C4-2B (cell line): ENCODE data around the gene HOXD1.

ENCODE experiments used
- H3K27ac ChIP-seq: fragments of 450-650 bp; 2 replicates; pipeline ENCODE4 v1.5.1; 2017
- ZFX ChIP-seq: fragments of 450-650 bp; IDR thresholded peaks from 2 replicates; pipeline ENCODE4 v1.6.1; 2017
- TF ChIP-seq, protein P1 (sequence below): fragments of 450-650 bp; conservative IDR thresholded peaks from 2 replicates; pipeline ENCODE4 v1.5.1; 2017; ENCODE audit warnings: mild to moderate bottlenecking

HOXD1 gene

GRCh38 chr2:176187200-176187898 lies 1.1 kb upstream of the HOXD1 start:
- no peak overlapping the region for H3K27ac ChIP-seq
- TF ChIP-seq, protein P1, sequence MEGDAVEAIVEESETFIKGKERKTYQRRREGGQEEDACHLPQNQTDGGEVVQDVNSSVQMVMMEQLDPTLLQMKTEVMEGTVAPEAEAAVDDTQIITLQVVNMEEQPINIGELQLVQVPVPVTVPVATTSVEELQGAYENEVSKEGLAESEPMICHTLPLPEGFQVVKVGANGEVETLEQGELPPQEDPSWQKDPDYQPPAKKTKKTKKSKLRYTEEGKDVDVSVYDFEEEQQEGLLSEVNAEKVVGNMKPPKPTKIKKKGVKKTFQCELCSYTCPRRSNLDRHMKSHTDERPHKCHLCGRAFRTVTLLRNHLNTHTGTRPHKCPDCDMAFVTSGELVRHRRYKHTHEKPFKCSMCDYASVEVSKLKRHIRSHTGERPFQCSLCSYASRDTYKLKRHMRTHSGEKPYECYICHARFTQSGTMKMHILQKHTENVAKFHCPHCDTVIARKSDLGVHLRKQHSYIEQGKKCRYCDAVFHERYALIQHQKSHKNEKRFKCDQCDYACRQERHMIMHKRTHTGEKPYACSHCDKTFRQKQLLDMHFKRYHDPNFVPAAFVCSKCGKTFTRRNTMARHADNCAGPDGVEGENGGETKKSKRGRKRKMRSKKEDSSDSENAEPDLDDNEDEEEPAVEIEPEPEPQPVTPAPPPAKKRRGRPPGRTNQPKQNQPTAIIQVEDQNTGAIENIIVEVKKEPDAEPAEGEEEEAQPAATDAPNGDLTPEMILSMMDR, result no peak
- no peak for TF ChIP-seq ZFX

DNA sequence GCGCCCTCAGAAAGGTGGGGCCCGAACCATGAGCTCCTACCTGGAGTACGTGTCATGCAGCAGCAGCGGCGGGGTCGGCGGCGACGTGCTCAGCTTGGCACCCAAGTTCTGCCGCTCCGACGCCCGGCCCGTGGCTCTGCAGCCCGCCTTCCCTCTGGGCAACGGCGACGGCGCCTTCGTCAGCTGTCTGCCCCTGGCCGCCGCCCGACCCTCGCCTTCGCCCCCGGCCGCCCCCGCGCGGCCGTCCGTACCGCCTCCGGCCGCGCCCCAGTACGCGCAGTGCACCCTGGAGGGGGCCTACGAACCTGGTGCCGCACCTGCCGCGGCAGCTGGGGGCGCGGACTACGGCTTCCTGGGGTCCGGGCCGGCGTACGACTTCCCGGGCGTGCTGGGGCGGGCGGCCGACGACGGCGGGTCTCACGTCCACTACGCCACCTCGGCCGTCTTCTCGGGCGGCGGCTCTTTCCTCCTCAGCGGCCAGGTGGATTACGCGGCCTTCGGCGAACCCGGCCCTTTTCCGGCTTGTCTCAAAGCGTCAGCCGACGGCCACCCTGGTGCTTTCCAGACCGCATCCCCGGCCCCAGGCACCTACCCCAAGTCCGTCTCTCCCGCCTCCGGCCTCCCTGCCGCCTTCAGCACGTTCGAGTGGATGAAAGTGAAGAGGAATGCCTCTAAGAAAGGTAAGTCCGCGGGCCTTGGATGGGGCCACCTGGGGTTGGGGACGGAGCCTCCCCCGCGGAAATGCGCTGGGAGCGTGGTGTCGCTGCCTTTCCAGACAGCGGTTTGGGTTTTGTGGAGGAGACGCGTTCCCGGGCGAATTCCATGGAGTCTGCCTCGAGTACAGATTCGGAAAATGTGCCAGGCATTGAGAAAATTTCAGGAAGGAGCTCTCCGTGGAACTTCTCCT lies 559 bp downstream of the HOXD1 start:
- TF ChIP-seq ZFX, result no peak
- TF ChIP-seq, protein P1, result no peak

DNA sequence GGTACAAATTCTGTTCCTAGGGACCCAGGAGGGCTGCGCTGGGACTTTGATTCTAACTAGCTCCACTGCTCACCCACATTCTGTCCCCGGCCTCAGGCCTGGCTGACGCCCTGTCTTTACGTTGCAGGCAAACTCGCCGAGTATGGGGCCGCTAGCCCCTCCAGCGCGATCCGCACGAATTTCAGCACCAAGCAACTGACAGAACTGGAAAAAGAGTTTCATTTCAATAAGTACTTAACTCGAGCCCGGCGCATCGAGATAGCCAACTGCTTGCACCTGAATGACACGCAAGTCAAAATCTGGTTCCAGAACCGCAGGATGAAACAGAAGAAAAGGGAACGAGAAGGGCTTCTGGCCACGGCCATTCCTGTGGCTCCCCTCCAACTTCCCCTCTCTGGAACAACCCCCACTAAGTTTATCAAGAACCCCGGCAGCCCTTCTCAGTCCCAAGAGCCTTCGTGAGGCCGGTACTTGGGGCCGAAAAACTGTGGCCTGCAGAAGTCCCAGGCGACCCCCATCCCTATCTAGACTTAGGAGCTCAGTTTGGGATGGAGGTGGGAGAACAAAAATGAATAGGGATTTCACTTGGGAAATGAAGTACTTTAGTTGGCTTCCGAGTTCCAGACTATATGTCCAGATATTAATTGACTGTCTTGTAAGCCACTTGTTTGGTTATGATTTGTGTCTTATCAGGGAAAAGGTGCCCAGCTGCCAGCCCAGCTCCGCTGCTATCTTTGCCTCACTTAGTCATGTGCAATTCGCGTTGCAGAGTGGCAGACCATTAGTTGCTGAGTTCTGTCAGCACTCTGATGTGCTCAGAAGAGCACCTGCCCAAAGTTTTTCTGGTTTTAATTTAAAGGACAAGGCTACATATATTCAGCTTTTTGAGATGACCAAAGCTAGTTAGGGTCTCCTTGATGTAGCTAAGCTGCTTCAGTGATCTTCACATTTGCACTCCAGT lies 1.5 kb downstream of the HOXD1 start:
- TF ChIP-seq ZFX, result no peak
- TF ChIP-seq, protein P1, result no peak
- no peak overlapping the region for H3K27ac ChIP-seq

More for the DNA sequence above, 559 bp downstream of the HOXD1 start:
- no peak overlapping the region for H3K27ac ChIP-seq

GRCh38 chr2:176192351-176192750 lies 3.9 kb downstream of the HOXD1 start:
- no peak overlapping the region for H3K27ac ChIP-seq
- TF ChIP-seq ZFX, result no peak
- TF ChIP-seq, protein P1, result no peak

DNA sequence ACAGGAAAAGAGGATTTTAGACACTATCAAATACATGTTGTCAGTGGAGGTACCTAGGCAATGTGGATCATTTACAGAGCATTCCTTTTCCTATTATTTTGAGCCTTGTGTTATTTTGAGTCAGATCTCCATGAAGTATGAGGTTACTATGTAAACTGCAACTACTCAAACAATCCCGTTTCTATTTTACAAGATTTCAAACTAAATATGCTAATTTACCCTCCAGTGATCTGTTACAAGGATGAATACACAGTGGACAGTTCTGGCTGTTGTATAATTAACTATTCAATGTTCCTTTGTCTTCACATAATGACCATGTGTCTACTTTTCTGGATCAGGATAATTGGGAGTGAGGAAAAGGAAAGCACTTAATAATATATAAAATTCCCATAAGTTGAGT lies 4.6 kb downstream of the HOXD1 start:
- H3K27ac ChIP-seq, result no peak overlapping the region
- TF ChIP-seq ZFX, result no peak
- TF ChIP-seq, protein P1, result no peak

DNA sequence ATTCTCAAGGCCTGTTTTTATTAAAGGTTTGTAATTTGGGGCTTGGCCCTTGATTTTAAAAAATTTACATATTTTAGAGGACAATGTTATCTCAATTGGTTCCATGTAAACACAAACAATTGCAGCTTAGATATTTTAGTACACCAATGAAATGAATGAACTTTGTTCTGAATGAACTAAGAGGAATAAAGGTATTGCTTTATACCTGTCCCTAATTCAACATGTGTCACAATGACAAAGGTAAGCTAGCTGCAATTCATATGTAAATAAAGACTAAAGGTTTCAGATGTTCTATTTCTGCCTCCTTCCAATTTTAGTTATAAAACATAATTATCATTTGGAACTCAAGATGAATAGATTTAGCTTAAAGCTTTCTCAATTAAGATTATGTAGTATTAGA lies 11.4 kb downstream of the HOXD1 start:
- no peak overlapping the region for H3K27ac ChIP-seq
- TF ChIP-seq ZFX, result no peak
- TF ChIP-seq, protein P1, result no peak
